Breast epithelium (tissue), 3 donors: ENCODE measurements around the gene TXNRD2.

Experiments
- CTCF ChIP-seq, 3 donors: fragments of 450-650 bp; IDR thresholded peaks; one replicate each; pipeline ENCODE4 v1.5.1; 2016 to 2017; ENCODE audit warnings: antibody characterized with exemption in 3 of 3, mild to moderate bottlenecking in 3 of 3, moderate library complexity in 3 of 3
- POLR2A ChIP-seq: fragments of 450-650 bp; IDR thresholded peaks from one replicate; pipeline ENCODE4 v1.6.1; 2016; ENCODE audit warnings: antibody characterized with exemption, mild to moderate bottlenecking, moderate library complexity

DNA sequence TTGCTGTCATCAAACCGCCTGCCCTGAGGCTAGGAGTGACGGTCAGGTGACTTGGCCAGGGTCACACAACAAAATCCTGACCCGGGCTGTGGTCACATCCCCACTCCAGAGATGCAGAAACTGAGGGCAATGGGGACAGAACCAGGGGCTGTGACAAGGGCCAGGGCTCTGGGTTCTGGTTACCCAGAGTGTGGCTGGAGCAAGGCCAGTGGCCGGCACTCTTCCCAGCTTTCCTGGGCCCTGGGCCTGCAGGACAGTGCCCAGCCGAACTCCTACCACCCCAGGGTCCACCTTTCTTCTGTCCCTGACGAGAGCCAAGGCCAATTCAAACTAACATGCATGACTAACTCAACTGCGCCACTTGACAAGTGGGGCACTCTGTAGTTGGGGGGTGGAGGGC lies 39.1 kb upstream of the TXNRD2 start:
- no peak for TF ChIP-seq POLR2A
- no peak for TF ChIP-seq CTCF (IDR thresholded peaks at IDR 0.05)
